HG02763 (cell line): ENCODE results near the gene SYNJ2.

ENCODE experiments used
- ATAC-seq: cut with Tn5 transposase; IDR thresholded peaks from one replicate; pipeline ENCODE4 v1.9.1; 2021; ENCODE audit warnings: mild to moderate bottlenecking, moderate library complexity; ENCODE audit not compliant: unreplicated experiment

Gene SYNJ2

DNA sequence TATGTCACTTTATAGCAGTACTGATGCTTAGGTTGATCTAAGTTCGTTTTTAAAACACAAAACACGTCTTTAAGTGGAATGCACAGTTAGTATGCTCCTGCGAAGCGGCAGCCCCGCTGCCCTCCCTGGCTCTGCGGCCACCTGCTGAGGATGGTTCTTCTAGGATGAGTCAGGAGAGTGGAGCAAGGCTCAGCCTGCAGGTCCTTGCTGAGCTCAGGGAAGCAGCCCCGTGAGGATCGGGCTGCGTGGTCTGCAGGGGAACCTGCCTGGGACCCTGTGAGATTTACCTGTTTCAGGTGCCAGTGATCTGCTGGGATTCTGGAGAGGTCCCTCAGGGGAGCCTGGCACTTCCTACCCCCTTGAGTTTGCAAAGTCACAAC is 57.5 kb downstream of the SYNJ2 start:
- ATAC-seq, result no peak

DNA sequence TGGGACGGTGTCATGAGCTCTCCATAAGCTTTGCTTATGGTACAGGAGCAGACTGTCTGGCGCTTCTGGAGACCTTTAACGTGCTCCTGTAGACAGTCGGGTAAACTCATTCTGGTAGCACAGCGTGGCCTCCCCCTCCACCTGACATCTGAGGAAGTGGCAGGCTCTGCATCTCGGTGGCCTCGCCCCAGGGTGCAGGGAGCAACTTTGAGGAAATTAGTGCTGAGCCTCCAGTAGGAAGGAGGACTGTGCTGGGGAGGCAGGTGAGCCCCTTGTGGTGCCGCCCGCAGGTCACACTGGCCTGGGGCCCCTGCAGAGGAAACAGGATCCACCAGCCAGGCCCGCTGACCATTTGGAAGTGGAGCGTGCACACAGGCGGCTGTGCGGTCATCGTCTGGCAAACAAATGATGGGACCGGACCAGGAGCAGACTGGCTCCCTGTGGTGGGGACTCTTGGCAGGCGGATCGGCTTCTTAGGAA is 57.9 kb downstream of the SYNJ2 start:
- no peak for ATAC-seq

DNA sequence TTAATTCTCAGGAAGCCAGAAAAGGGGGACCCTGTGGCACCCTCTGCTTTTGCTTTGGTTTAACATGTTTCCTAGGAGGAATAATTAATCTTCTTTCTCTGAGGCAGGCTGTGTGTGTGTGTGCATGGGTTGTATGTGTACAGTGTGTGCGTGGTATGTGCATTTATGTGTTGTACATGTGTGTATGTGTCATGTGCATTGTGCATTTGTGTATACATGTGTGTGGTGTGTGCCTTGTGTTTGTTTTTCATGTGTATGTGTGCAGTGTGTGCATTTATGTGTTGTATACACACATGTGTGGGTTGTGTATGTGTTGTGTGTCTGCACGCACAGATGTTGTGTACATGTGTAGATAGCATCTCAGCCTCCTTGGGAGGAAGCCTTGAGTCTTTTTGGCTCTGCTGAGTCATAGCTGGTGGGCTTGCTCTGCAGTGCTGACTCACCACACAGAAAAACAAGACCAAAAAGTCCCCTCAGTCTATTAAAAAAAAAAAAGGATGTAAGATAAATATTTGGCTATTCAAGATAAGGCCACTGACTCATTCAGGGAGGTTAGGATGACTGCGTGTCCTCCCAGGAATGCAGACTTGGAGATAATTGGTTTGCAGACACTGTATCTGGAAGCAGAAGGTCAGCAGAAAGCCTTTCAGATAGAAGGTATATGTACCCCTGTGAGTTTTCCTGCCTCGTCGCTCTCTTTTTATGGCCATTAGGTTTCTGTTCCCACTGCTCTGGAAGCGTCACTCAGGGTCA is 58.6 kb downstream of the SYNJ2 start:
- ATAC-seq, result no peak

DNA sequence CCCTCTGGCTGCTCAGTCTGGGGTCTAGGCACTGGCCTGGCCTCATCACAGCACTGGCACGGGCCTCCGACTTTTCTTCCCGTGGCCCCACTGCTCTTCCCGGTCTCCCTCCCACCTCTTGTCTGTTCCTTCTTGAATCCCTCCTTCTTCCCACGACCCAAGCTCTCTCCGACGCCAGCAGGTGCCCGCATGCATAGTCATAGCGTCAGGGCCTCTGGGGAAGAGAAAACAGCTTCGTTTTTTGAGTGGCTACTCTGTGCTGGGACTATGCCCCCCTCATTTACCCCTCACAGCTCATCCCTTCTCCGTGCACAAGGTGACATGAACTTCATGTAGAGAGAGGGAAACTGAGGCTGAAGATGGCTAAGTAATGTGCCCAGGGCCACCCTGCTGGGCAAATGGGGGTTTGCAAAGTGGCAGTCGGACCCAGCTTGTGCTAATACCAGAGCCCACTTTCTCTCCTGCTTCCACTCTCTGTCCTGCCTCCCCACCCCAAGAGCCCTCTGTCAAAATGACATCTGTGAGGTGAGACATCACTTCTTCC is 59.2 kb downstream of the SYNJ2 start:
- no peak for ATAC-seq

DNA sequence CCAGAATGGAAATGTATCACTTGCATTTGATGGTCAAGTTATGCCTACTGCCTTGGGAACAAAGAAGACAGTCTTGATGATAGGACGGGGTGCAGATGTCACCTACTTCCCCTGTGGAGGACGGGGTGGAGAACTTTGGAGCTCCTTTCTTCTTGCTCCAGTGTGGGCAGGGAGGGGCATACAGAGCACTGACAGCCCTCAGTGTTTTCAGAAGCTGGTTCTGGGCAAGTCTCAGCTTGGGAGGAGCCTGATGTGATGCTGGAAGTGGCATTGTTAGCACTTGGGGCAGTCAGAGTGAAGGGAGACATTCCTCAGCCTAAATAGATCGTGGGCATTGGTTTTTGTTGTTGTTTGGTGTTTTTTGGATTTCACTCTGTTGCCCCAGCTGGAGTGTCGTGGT is 59.7 kb downstream of the SYNJ2 start:
- no peak for ATAC-seq

DNA sequence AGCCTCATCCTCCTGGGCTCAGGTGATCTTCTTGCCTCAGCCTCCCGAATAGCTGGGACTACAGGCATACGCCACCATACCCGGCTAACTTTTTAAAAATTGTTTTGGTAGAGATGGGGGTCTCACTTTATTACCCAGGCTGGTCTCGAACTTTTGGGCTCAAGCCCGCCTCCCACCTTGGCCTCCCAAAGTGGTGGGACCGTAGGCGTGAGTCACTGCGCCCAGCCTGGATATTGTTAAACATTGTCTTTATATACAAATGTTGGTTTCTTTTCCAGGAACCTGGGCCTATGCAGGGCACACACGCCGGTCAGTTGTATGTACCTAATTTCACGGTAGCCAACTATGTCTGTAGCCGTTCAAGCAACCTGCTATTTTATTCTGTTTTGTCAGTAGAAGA is 60.1 kb downstream of the SYNJ2 start:
- no peak for ATAC-seq

DNA sequence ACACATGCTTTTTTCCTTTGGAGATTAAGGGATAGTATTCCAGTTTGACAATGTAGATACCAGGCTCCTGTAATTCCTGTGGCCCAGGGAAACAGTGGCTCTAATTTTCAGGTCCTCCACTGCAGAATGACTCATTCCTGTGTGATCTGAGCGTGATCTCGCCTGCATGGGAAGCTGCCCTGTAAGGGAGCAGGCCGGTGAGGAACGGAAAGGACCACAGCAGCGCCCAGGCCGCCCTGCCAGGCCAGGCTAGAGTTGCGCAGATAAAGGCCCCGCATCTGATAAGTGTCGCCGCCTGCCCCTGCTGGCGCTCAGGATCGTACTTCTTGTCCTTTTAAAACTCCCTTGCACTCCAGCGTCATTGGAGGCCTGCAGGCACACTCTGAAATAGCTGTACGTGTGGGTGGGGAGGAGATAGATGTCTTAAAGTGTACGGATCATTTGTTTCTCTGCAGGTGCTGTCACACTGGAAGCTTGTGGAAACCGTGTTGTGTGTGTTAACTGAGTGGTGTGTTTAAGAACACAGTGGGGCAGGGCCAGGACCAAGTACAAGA is 60.7 kb downstream of the SYNJ2 start:
- no peak for ATAC-seq

DNA sequence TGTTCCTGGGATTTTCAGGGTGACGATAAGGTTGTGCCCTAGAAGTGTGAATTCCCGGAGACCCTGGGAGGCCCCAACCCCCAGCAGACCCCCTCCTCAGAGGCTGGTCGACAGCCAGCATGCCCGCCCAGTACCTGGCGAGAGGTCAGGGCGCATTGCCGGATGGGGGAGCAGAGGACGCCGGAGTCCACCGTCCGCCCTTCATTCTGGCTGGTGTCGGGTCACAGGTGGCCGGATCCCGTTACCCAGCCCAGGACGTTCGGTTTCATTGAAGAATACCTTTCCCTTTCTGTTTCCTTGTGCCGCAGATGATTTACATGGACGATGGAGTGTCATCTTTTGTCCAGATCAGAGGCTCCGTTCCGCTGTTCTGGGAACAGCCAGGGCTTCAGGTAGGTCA is 61.3 kb downstream of the SYNJ2 start:
- ATAC-seq, result no peak

DNA sequence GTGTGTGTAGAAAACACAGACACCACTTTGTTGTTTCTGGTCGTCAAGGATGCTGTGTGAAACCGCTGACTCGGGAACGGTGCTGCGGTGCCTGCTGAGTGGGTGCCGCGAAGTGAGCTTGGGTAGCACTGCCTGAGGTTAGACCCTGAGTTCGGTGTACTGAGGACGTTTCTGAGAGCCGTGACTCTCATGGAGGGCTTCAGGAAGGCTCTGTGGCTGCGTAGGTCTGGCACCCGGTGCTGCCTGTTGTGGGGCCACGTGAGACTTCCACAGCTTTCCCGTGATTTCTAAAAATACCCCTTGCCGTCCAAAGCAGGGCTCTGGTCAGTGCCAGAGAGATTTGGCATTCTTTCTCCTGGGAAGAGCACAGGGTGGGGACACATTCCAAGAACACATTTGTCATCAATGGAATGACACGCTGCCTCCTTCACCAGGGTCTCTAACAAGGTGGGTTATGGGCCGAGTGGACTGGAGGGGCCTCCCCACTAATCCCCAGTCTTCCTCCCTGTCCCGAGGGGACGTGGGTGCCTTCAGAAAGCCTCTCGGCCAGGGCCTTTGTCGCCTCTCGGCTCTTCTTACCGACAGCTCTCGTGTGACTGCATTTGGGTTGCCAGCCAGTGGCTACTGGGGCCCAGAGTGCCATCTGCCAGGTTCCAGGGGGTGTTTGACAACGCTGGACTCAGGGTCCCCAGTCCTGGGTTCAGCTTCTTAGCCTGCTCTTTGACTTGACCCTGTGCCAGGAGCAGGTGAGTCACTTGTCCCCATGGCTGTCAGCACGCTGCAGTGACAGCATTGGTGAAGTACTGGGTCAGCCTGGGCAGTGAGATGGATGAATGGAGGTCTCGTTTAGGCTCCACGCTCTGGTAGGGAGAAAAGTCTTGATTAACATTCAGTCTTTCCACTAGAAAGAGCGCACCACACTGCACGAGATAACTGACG is 62.2 kb downstream of the SYNJ2 start:
- no peak for ATAC-seq

DNA sequence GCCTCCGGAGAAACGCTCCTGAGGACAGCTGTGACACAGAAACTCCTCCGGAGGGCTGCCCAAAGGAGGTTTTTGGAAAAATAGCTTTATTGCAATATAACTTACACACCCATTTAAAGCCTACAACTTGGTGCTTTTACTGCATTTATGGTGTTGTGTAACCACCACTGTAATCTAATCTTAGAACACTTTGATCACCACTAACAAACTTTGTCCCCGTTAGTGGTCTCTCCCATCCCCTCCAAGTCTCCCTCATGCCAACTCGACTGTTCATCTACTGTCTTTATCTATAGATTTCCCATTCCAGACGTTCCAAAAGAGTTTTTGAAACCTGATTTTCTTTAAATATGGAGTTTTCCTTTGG is 62.8 kb downstream of the SYNJ2 start:
- ATAC-seq, result no peak

DNA sequence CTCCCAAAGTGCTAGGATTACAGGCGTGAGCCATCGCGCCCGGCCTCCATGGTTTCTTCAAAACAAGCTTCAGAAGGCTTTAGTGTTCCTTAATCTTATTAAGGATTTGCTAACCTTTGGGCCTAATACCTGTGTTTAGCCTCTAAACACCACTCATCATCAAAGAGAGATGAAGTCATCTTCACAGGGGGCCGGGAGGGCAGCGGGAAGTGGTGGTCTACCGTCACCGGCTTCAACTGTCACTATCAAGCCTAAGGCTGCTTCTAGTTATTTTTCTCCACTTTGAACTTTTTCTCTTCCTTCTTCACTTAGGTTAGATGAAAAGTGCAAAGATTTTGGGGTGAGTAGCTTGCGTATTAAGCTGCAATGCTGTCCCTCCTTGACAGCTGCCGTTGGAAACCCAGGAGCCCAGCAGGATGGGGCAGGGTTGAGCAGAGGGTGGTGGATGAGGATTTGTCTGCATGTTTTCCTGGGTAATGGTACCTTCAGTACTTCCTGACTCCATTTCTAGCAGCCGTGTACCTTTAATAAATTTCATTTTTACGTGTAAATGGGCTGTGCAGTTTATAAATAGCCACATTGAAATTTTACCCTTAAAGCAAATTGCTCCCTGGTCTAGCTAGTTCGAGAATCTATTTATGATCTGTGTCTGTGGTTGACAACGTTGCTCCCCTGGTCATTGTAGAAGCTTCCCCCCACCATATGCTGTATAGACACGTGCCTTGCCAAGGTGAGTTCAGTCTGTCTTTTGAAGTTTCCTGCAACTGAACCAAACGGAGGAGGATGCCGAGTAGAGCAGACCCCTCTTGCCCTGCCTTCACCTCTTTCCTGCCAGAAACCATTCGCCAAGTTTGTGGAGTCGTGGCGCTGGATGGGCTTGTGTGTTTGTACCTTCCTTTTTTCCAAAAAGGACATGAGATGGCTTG is 64.8 kb downstream of the SYNJ2 start:
- no peak for ATAC-seq

DNA sequence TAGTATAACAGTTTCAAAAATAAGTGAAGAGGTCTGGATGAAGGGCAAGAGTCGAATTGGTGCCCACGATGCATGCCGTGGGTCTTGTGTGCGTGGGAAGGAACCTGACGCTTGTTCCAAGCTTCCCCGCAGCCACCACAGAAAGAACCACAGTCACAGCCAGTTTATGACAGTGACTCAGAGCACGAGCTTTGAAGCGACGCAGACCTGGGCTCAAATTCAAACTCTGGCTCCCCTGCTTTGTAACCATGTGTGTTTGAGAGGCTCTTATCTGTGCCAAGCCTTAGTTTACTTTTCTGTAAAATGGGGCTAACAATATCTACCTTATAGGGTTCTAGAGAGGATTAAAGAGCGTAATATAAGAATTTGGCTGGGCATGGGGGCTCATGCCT is 65.5 kb downstream of the SYNJ2 start:
- no peak for ATAC-seq

DNA sequence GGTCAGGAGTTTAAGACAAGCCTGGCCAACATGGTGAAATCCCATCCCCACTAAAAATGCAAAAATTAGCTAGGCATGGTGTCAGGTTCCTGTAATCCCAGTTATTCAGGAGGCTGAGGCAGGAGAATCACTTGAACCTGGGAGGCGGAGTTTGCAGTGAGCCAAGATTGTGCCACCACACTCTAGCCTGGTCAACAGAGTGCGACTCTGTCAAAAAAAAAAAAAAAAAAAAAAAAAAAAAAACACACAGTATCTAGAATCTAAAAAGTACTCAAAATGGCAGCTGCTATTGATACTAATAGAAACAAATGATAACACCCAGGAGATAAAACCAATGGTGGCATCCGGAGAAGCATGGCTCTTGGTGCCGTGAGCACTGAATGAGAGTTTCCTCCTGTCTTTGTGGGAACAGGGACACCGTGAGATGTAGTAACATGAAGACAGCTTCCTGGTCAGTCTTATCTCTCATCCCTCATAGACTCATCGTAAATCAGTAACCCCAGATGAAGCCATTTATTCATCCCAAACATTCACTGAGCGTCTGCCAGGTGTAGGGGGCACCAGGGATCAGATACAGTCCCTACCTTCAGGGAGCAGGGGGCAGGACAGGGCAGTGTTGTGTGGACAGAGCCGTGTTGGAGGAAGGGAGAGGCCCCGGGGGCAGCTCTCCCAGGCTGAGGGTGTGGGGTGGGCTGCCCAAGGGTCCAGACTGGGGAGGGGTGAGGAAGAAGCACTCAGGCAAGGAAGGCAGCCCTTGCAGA is 66.1 kb downstream of the SYNJ2 start:
- ATAC-seq, result no peak

DNA sequence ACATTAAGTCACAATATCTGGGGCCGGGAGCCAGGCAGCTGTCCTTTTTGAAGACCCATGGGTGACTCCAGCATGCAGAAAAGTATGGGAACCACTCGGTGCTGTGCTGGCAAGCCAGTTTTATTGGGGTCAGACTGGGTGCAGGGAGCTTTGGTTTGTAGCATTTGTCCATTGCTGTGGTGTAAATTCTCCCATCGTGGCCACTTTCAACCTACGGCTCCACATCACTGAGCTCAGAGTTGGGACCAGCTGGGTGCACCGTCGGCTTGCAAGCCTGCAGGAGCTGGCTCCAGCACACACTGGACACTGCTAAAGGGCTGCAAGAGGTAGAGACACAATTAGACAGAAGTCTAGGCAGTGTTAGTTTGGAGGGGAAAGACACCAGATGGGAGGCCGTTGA is 66.9 kb downstream of the SYNJ2 start:
- no peak for ATAC-seq

DNA sequence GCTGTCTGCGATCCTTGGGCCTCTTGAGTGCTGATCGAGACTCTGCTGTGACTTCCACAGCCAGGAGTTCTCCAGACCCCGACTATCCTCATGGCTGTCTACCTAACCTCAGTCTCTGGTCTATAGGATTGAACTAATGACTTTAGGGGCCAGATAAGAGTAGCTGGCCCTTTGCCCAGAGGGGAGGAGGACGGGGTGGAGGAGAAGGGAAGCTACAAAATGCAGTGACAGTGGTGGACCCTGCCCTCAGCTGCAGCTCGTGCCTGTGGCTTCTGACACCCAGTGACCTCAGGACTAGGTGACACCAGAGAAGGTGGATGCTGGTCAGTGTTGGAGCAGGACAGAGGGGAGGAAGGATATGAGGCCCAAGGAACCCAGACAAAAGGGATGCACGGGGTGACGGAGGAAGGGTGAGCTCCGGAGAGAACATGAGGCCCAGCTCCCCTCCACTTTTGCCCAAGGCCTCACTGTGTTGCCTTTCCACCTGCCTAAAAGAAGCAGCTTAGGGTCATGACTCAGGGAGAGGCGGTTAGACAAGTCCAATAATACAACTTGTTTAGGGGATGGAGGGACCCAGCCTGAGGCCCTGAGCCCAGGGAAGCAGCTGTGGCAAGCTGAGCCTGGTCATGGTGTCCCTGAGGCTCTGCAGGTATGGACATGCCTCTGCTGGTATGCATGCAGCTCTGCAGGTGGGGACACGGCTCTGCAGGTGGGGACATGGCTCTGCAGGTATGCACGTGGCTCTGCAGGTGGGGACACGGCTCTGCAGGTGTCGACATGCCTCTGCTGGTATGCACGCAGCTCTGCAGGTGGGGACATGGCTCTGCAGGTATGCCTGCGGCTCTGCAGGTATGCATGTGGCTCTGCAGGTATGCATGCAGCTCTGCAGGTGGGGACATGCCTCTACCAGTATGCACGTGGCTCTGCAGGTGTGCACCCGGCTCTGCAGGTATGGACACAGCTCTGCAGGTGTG is 67.7 kb downstream of the SYNJ2 start:
- no peak for ATAC-seq

DNA sequence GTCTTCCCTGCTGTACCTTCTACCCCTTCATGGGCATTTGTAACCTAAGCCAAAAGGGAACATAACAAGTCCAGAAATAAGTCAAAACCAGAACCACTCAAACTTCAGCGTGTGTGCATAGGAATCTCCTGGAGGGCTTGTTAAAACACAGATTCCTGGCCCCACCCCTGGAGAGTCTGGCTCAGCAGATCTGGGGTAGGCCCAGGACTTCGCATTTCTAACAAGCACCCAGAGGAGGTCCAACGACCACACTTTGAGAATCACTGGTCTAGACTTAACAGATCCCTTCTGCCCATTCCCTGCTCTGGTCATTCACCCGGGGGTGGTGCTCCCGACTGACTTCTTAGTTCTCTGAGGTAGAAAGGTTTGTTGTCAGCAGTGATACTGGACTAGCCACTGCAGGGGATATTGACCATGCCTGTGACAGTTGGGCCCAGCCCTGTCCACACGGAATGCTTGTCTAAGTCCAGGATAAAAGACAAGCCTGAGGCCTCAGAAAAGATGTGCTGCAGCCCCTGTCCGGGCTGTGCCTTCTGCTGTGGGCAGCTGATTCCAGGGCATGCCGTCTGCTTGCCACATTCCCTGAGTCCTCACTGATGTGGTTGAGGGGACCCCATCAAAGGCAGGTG is 68.6 kb downstream of the SYNJ2 start:
- no peak for ATAC-seq

DNA sequence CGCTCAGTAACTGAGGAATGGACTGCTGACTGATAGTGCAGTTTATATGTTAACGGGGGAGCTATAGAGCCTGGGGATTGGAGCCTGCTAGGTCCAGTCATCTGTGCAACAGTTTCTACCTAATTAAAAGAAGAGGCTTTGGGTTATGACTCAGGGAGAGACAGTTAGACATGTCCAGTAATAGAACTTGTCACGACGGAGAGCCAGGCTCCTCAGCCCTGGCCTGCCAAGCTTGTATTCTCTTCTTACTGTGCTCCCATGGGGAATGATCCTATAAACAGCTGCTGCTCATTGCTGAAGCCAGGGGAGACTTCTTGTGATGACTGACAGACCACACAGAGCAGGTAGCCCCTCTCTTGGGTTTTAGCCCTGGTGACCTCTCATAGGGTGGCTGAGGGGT is 69.3 kb downstream of the SYNJ2 start:
- ATAC-seq, result no peak

DNA sequence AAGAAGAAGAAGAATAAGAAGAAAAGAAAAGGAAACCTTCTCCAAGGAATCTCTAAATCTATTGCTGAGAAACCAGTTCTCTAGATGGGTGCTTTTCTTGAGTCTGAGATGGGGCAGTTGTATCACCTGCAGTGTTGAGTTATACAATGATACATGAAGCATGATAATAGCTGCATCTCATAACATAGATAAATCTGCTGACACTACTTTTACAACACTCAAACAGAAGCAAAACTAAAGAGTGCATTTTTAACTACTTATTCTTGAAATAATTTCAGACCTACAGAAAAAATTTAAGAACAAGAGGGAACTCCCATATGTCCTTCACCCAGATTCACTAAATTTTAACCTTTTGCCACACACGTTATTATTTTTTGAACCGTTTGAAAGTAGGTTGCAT is 70.3 kb downstream of the SYNJ2 start:
- no peak for ATAC-seq
